BE2C (cell line): ENCODE results near the gene DENND1A.

ENCODE experiments used
- DNase-seq: peaks from one replicate; pipeline ENCODE4 v3.0.0-alpha.2; 2020
- H3K27me3 ChIP-seq: fragments of 250-450 bp; sonication (Bioruptor Pico); 2 replicates; pipeline ENCODE4 v1.5.1; 2020; ENCODE audit warnings: mild to moderate bottlenecking
- H3K36me3 ChIP-seq: fragments of 250-450 bp; sonication (Bioruptor Pico); 2 replicates; pipeline ENCODE4 v1.5.1; 2020; ENCODE audit warnings: mild to moderate bottlenecking
- H3K4me1 ChIP-seq: fragments of 250-450 bp; sonication (Bioruptor Pico); 2 replicates; pipeline ENCODE4 v1.5.1; 2020
- H3K4me3 ChIP-seq: 2 replicates; pipeline ENCODE4 v1.5.1; 2011; ENCODE audit warnings: low read depth, low read length
- H3K9me3 ChIP-seq: fragments of 250-450 bp; sonication (Bioruptor Pico); 2 replicates; pipeline ENCODE4 v1.5.1; 2020
- CTCF ChIP-seq: IDR thresholded peaks from 2 replicates; pipeline ENCODE4 v1.5.1; 2012; ENCODE audit warnings: mild to moderate bottlenecking, low read depth, low read length

The DENND1A gene

GRCh38 chr9:123614306-123615263 is 315.3 kb downstream of the DENND1A start:
- Histone ChIP-seq H3K4me3 (no peak overlapping the region), H3K9me3 (no peaks in the 10 kb centered on the region), H3K27me3 (no peaks in the 10 kb centered on the region), H3K4me1 (peaks cover 6% of the 10 kb centered on the region), H3K36me3 (no peaks in the 10 kb centered on the region)
- DNase-seq: no peak
- TF ChIP-seq CTCF: no peak

- no peak for TF ChIP-seq CTCF
- no peaks in the 10 kb centered on the region for H3K9me3 ChIP-seq
- H3K4me3 ChIP-seq: no peak overlapping the region
- H3K27me3 ChIP-seq: no peaks in the 10 kb centered on the region
- H3K4me1 ChIP-seq: peaks cover 6% of the 10 kb centered on the region
- DNase-seq: no peak
- no peaks in the 10 kb centered on the region for H3K36me3 ChIP-seq
These were observed 318.7 kb downstream of the DENND1A start for GRCh38 chr9:123611226-123611625.

- Histone ChIP-seq H3K36me3 (no peaks in the 10 kb centered on the region), H3K4me1 (peaks cover 6% of the 10 kb centered on the region), H3K4me3 (no peak overlapping the region), H3K27me3 (no peaks in the 10 kb centered on the region), H3K9me3 (no peaks in the 10 kb centered on the region)
- TF ChIP-seq CTCF: no peak
- peak; percentile 72 for DNase-seq
These were observed 320.1 kb downstream of the DENND1A start for GRCh38 chr9:123609844-123610243.

GRCh38 chr9:123608104-123608503 is 321.8 kb downstream of the DENND1A start:
- no peaks in the 10 kb centered on the region for H3K9me3 ChIP-seq
- no peaks in the 10 kb centered on the region for H3K27me3 ChIP-seq
- H3K36me3 ChIP-seq: no peaks in the 10 kb centered on the region
- H3K4me1 ChIP-seq: peaks cover 6% of the 10 kb centered on the region
- no peak overlapping the region for H3K4me3 ChIP-seq
- no peak for TF ChIP-seq CTCF
- no peak for DNase-seq

GRCh38 chr9:123607479-123607878 is 322.4 kb downstream of the DENND1A start:
- Histone ChIP-seq H3K27me3 (no peaks in the 10 kb centered on the region), H3K4me1 (peaks cover 6% of the 10 kb centered on the region), H3K36me3 (no peaks in the 10 kb centered on the region), H3K4me3 (no peak overlapping the region), H3K9me3 (no peaks in the 10 kb centered on the region)
- TF ChIP-seq CTCF: no peak
- no peak for DNase-seq

GRCh38 chr9:123606141-123606540 is 323.8 kb downstream of the DENND1A start:
- no peak overlapping the region for H3K4me3 ChIP-seq
- peaks cover 12% of the 10 kb centered on the region for H3K4me1 ChIP-seq
- H3K9me3 ChIP-seq: no peaks in the 10 kb centered on the region
- TF ChIP-seq CTCF: no peak
- DNase-seq: no peak
- H3K27me3 ChIP-seq: no peaks in the 10 kb centered on the region
- H3K36me3 ChIP-seq: no peaks in the 10 kb centered on the region
